ENCODE data around the gene TOMM5.

DNA sequence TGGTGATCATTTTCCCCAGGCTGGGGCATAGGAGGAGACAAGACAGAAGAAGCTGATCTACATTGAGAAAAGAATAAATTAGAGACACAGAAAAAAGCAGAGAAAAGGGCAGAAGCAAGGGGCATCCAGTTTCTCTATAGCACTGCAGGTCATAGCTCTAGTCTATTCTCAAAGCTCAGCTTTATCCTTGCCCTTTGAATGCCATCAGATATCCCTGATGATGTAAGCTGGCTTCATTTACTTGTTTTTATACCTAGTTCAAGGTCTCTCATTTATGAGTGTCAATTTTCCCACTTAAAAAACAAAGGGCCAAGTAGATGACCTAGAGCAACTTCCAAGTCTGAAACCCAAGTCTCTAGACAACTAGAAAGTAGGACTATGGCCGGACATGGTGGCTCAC, 48.9 kb downstream of the TOMM5 start:
- TF ChIP-seq, protein P1, sequence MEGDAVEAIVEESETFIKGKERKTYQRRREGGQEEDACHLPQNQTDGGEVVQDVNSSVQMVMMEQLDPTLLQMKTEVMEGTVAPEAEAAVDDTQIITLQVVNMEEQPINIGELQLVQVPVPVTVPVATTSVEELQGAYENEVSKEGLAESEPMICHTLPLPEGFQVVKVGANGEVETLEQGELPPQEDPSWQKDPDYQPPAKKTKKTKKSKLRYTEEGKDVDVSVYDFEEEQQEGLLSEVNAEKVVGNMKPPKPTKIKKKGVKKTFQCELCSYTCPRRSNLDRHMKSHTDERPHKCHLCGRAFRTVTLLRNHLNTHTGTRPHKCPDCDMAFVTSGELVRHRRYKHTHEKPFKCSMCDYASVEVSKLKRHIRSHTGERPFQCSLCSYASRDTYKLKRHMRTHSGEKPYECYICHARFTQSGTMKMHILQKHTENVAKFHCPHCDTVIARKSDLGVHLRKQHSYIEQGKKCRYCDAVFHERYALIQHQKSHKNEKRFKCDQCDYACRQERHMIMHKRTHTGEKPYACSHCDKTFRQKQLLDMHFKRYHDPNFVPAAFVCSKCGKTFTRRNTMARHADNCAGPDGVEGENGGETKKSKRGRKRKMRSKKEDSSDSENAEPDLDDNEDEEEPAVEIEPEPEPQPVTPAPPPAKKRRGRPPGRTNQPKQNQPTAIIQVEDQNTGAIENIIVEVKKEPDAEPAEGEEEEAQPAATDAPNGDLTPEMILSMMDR (IDR thresholded peaks at IDR 0.05), result no peak
- TF ChIP-seq POLR2AphosphoS5 (IDR thresholded peaks at IDR 0.05), result no peak
- no peak for TF ChIP-seq POLR2A (IDR thresholded peaks at IDR 0.05)

Measured in sigmoid colon (tissue), 4 donors.